Activated naive CD8-positive, alpha-beta T cell treated with anti-CD3 and anti-CD28 coated beads, Interleukin-2, amount 10 ng/mL, durations not matched to agents 7 days and 5 days (primary cell): ENCODE measurements around the gene KRTAP4-8. TPM values are rescaled to one million over a fixed set of nuclear protein-coding genes. Genes with fewer than 3 reads are reported as not detected.

Experiments used
- ATAC-seq: fragments of 150-1000 bp; cut with Tn5 transposase; one replicate; pipeline ENCODE4 v1.10.0; 2021; ENCODE audit warnings: low read depth, moderate library complexity
- POLR2A ChIA-PET: fragments of 350-600 bp; sonication (Branson Sonifier 250); formaldehyde crosslinking; loops from one replicate; lab custom pipeline; 2021; ENCODE audit warnings: antibody characterized with exemption; lab: Charles Lee
- DNase-seq: peaks from one replicate; pipeline ENCODE4 v3.0.0; 2021
- H3K27ac Mint-ChIP-seq: one replicate; pipeline ENCODE4 v1.8.0; 2022; ENCODE audit warnings: mild to moderate bottlenecking, mixed read lengths
- H3K27me3 Mint-ChIP-seq: one replicate; pipeline ENCODE4 v1.8.0; 2022; ENCODE audit warnings: mild to moderate bottlenecking, moderate library complexity, mixed read lengths
- H3K36me3 Mint-ChIP-seq: one replicate; pipeline ENCODE4 v1.8.0; 2021; ENCODE audit warnings: mild to moderate bottlenecking, mixed read lengths
- H3K4me1 Mint-ChIP-seq: one replicate; pipeline ENCODE4 v1.8.0; 2021; ENCODE audit warnings: mixed read lengths
- H3K4me3 Mint-ChIP-seq: one replicate; pipeline ENCODE4 v1.8.0; 2022; ENCODE audit warnings: mild to moderate bottlenecking, moderate library complexity, mixed read lengths
- H3K9me3 Mint-ChIP-seq: one replicate; pipeline ENCODE4 v1.8.0; 2021; ENCODE audit warnings: mixed read lengths
- total RNA-seq, 2 experiments: library from RNA; stranded (reverse); gene quantifications; one replicate each; pipeline ENCODE4 v1.2.3, GENCODE V29; 2021

The KRTAP4-8 gene
- total RNA-seq, 2 experiments from 2014 or later, result not detected

GRCh38 chr17:41049110-41049509 lies 48.8 kb downstream of the KRTAP4-8 start:
- H3K4me3 Mint-ChIP-seq, result no peak overlapping the region
- no peaks in the 10 kb centered on the region for H3K36me3 Mint-ChIP-seq
- no peaks in the 10 kb centered on the region for H3K4me1 Mint-ChIP-seq
- DNase-seq, result no peak
- POLR2A ChIA-PET, result no interaction called here
- H3K27ac Mint-ChIP-seq, result no peak overlapping the region
- ATAC-seq, result no peak
- H3K9me3 Mint-ChIP-seq, result no peaks in the 10 kb centered on the region
- H3K27me3 Mint-ChIP-seq, result peaks cover 5% of the 10 kb centered on the region

- peaks cover 5% of the 10 kb centered on the region for H3K27me3 Mint-ChIP-seq
- H3K4me1 Mint-ChIP-seq, result no peaks in the 10 kb centered on the region
- DNase-seq, result no peak
- H3K36me3 Mint-ChIP-seq, result no peaks in the 10 kb centered on the region
- no peak for ATAC-seq
- H3K4me3 Mint-ChIP-seq, result no peak overlapping the region
- H3K27ac Mint-ChIP-seq, result no peak overlapping the region
- H3K9me3 Mint-ChIP-seq, result peaks cover under 1% of the 10 kb centered on the region
- POLR2A ChIA-PET, result no interaction called here
These were observed 49.5 kb downstream of the KRTAP4-8 start for GRCh38 chr17:41048441-41048840.

Other genes starting within 250 kb of the KRTAP4-8 start
- gene KRT12, start 230.9 kb downstream of the KRTAP4-8 start, total RNA-seq, result not detected
- not detected for gene KRT20, start 212.9 kb downstream of the KRTAP4-8 start, total RNA-seq
- not detected for gene KRT23, start 160.5 kb downstream of the KRTAP4-8 start, total RNA-seq
- not detected for gene KRT39, start 131.2 kb downstream of the KRTAP4-8 start, total RNA-seq
- gene KRT40, start 113.8 kb downstream of the KRTAP4-8 start, total RNA-seq, result not detected
- gene KRTAP3-3, start 104.0 kb downstream of the KRTAP4-8 start, total RNA-seq, result not detected
- gene KRTAP3-2, start 98.2 kb downstream of the KRTAP4-8 start, total RNA-seq, result not detected
- gene KRTAP3-1, start 89.0 kb downstream of the KRTAP4-8 start, total RNA-seq, result not detected
- gene KRTAP1-5, start 70.9 kb downstream of the KRTAP4-8 start, total RNA-seq, result not detected
- not detected for gene KRTAP1-4, start 67.9 kb downstream of the KRTAP4-8 start, total RNA-seq
- not detected for gene KRTAP1-3, start 63.3 kb downstream of the KRTAP4-8 start, total RNA-seq
- not detected for gene KRTAP1-1, start 56.7 kb downstream of the KRTAP4-8 start, total RNA-seq
- gene KRTAP2-1, start 50.8 kb downstream of the KRTAP4-8 start, total RNA-seq, result not detected
- not detected for gene KRTAP2-2, start 42.9 kb downstream of the KRTAP4-8 start, total RNA-seq
- not detected for gene KRTAP2-3, start 38.0 kb downstream of the KRTAP4-8 start, total RNA-seq
- not detected for gene KRTAP2-4, start 32.3 kb downstream of the KRTAP4-8 start, total RNA-seq
- gene KRTAP4-7, start 14.0 kb downstream of the KRTAP4-8 start, total RNA-seq, result not detected
- not detected for gene KRTAP4-16, start 4.1 kb upstream of the KRTAP4-8 start, total RNA-seq
- not detected for gene KRTAP4-9, start 7.2 kb upstream of the KRTAP4-8 start, total RNA-seq
- gene KRTAP4-11, start 20.2 kb upstream of the KRTAP4-8 start, total RNA-seq, result not detected
- gene KRTAP4-12, start 26.0 kb upstream of the KRTAP4-8 start, total RNA-seq, result not detected
- gene KRTAP4-6, start 42.4 kb upstream of the KRTAP4-8 start, total RNA-seq, result not detected
- not detected for gene KRTAP4-5, start 51.7 kb upstream of the KRTAP4-8 start, total RNA-seq
- gene KRTAP4-4, start 62.6 kb upstream of the KRTAP4-8 start, total RNA-seq, result not detected
- not detected for gene KRTAP4-3, start 70.1 kb upstream of the KRTAP4-8 start, total RNA-seq
- not detected for gene KRTAP4-2, start 80.1 kb upstream of the KRTAP4-8 start, total RNA-seq
- not detected for gene KRTAP4-1, start 86.8 kb upstream of the KRTAP4-8 start, total RNA-seq
- gene KRTAP9-1, start 91.7 kb upstream of the KRTAP4-8 start, total RNA-seq, result not detected
- gene KRTAP9-2, start 128.5 kb upstream of the KRTAP4-8 start, total RNA-seq, result not detected
- gene KRTAP9-3, start 134.3 kb upstream of the KRTAP4-8 start, total RNA-seq, result not detected
- gene KRTAP9-8, start 139.9 kb upstream of the KRTAP4-8 start, total RNA-seq, result not detected
- gene KRTAP9-4, start 151.5 kb upstream of the KRTAP4-8 start, total RNA-seq, result not detected
- not detected for gene KRTAP9-9, start 157.2 kb upstream of the KRTAP4-8 start, total RNA-seq
- gene KRTAP9-6, start 167.2 kb upstream of the KRTAP4-8 start, total RNA-seq, result not detected
- gene KRTAP9-7, start 177.6 kb upstream of the KRTAP4-8 start, total RNA-seq, result not detected
- gene KRTAP29-1, start 204.7 kb upstream of the KRTAP4-8 start, total RNA-seq, result not detected
- not detected for gene KRTAP16-1, start 211.2 kb upstream of the KRTAP4-8 start, total RNA-seq
- gene KRTAP17-1, start 217.6 kb upstream of the KRTAP4-8 start, total RNA-seq, result not detected